ENCODE data around the gene ANAPC15.

ANAPC15 gene

GRCh38 chr11:72084965-72085364 is 27.5 kb downstream of the ANAPC15 start:
- DNase-seq (ENCODE audit: low spot score), result no peak

GRCh38 chr11:72084076-72084475 is 28.4 kb downstream of the ANAPC15 start:
- no peak for DNase-seq (ENCODE audit: low spot score)

- no peak for DNase-seq (ENCODE audit: low spot score)
These were observed 29.1 kb downstream of the ANAPC15 start for GRCh38 chr11:72083414-72083813.

GRCh38 chr11:72081821-72082453 is 30.6 kb downstream of the ANAPC15 start:
- DNase-seq (ENCODE audit: low spot score), result no peak

GRCh38 chr11:72081184-72081644 is 31.3 kb downstream of the ANAPC15 start:
- no peak for DNase-seq (ENCODE audit: low spot score)

GRCh38 chr11:72080326-72081183 is 31.9 kb downstream of the ANAPC15 start, which contains the start of the genes LRRC51 and NUMA1:
TSS of gene LRRC51 (plus strand) at chr11:72080850. CDS start at chr11:72089084, 8,234 bp downstream.
TSS of gene NUMA1 (minus strand) at chr11:72080542. CDS start at chr11:72035943, 44,599 bp downstream.
- DNase-seq (ENCODE audit: low spot score), result peak; percentile 71

- peak; percentile 23 for DNase-seq (ENCODE audit: low spot score)
These were observed 32.6 kb downstream of the ANAPC15 start for GRCh38 chr11:72079819-72080325.

GRCh38 chr11:72078477-72078876 is 34.0 kb downstream of the ANAPC15 start:
- no peak for DNase-seq (ENCODE audit: low spot score)

- DNase-seq (ENCODE audit: low spot score), result no peak
These were observed 36.7 kb downstream of the ANAPC15 start for GRCh38 chr11:72075756-72076155.

GRCh38 chr11:72075109-72075508 is 37.4 kb downstream of the ANAPC15 start:
- no peak for DNase-seq (ENCODE audit: low spot score)

- no peak for DNase-seq (ENCODE audit: low spot score)
These were observed 40.1 kb downstream of the ANAPC15 start for GRCh38 chr11:72072348-72072747.

- DNase-seq (ENCODE audit: low spot score), result no peak
These were observed 42.0 kb downstream of the ANAPC15 start for GRCh38 chr11:72070491-72070890.

GRCh38 chr11:72069787-72070251 is 42.7 kb downstream of the ANAPC15 start:
- no peak for DNase-seq (ENCODE audit: low spot score)

- DNase-seq (ENCODE audit: low spot score), result no peak
These were observed 43.3 kb downstream of the ANAPC15 start for GRCh38 chr11:72069200-72069599.

- no peak for DNase-seq (ENCODE audit: low spot score)
These were observed 44.8 kb downstream of the ANAPC15 start for GRCh38 chr11:72067676-72068075.

GRCh38 chr11:72067266-72067665 is 45.2 kb downstream of the ANAPC15 start:
- DNase-seq (ENCODE audit: low spot score), result no peak

GRCh38 chr11:72066855-72067254 is 45.6 kb downstream of the ANAPC15 start:
- no peak for DNase-seq (ENCODE audit: low spot score)

GRCh38 chr11:72061739-72062396 is 50.6 kb downstream of the ANAPC15 start:
- no peak for DNase-seq (ENCODE audit: low spot score)
